Measurements from ENCODE around the gene LRRC7.

LRRC7 gene

DNA sequence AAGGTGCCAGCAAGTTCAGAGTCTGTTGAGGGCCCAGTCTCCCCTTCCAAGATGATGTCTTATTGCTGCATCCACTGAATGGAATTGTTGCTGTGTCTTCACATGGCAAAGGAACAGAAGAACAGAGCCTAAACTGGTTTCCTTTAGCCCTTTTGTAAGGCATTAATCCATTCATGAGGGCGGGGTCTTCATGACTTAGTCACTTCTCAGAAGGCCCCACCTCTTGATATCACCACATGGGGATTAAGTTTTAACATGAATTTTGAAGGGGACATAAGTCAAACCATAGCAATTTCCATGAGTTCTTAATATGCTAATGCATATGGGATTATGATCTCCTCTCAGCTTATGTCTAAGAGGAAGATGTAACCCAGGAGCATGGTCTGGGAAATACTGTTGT lies 182.9 kb downstream of the LRRC7 start:
- H3K4me1 ChIP-seq (ENCODE audit: control insufficient read depth, insufficient read depth, low read length), result no peaks in the 10 kb centered on the region
- H3K36me3 ChIP-seq (ENCODE audit: control insufficient read depth, insufficient read depth, low read length), result no peaks in the 10 kb centered on the region
- H3K4me3 ChIP-seq (ENCODE audit: insufficient read depth, low read depth, low read length), result no peak overlapping the region
- 88 to 95% methylated on average over 1 of the region's 1 CpG for WGBS, 2 experiments
- no peaks in the 10 kb centered on the region for H3K27me3 ChIP-seq (ENCODE audit: control insufficient read depth, insufficient read depth, low read length, poor library complexity, severe bottlenecking)
- H3K27ac ChIP-seq (ENCODE audit: insufficient read depth, low read depth, low read length, poor library complexity, severe bottlenecking), result no peak overlapping the region
- H3K9me3 ChIP-seq (ENCODE audit: control insufficient read depth, low read length), result no peaks in the 10 kb centered on the region

DNA sequence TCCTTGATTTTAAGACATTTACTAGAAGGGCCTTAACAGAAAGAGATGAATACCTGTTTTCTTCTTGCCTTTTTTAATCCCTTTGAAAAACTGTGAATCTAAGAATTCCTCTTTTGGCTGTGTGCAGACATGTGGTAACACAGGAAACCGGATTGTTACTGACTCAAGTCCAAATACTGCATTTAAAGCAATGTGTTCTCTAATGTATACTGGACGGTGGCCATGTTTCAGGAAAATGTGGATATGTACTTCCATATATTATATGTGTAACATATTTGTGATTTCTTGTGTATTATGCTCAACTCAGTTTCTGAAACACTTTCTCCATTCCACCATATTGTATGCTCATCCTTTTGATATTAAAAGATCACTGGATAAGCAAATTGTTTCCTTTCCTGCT lies 185.1 kb downstream of the LRRC7 start:
- WGBS, 2 experiments, result 91 to 95% methylated on average over 1 to 2 of the region's 2 CpGs
- H3K27me3 ChIP-seq (ENCODE audit: control insufficient read depth, insufficient read depth, low read length, poor library complexity, severe bottlenecking), result no peaks in the 10 kb centered on the region
- H3K9me3 ChIP-seq (ENCODE audit: control insufficient read depth, low read length), result no peaks in the 10 kb centered on the region
- H3K4me3 ChIP-seq (ENCODE audit: insufficient read depth, low read depth, low read length), result no peak overlapping the region
- no peak overlapping the region for H3K27ac ChIP-seq (ENCODE audit: insufficient read depth, low read depth, low read length, poor library complexity, severe bottlenecking)
- no peaks in the 10 kb centered on the region for H3K4me1 ChIP-seq (ENCODE audit: control insufficient read depth, insufficient read depth, low read length)
- H3K36me3 ChIP-seq (ENCODE audit: control insufficient read depth, insufficient read depth, low read length), result no peaks in the 10 kb centered on the region

DNA sequence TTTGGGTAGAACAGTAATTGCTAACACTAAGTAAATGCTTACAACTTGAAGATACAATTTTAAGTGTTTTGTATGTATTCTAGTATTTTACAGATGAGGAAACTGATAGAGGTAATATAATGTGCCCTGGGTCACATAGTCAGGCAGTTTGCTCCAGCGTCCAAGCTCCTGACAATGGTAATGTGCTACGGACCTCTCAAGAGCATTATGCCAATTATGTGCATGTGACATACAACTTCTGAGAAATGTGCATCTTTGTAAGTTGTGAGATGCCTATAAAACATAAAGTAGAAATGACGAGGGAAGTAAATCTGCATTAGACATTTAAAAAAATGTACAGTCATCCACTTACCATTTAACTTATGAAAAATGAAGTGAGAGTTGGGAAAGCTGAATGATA lies 186.8 kb downstream of the LRRC7 start:
- H3K4me1 ChIP-seq (ENCODE audit: control insufficient read depth, insufficient read depth, low read length), result no peaks in the 10 kb centered on the region
- no peaks in the 10 kb centered on the region for H3K36me3 ChIP-seq (ENCODE audit: control insufficient read depth, insufficient read depth, low read length)
- H3K4me3 ChIP-seq (ENCODE audit: insufficient read depth, low read depth, low read length), result no peak overlapping the region
- H3K27me3 ChIP-seq (ENCODE audit: control insufficient read depth, insufficient read depth, low read length, poor library complexity, severe bottlenecking), result no peaks in the 10 kb centered on the region
- WGBS, 2 experiments, result 92 to 97% methylated on average over 2 of the region's 3 CpGs
- H3K27ac ChIP-seq (ENCODE audit: insufficient read depth, low read depth, low read length, poor library complexity, severe bottlenecking), result no peak overlapping the region
- H3K9me3 ChIP-seq (ENCODE audit: control insufficient read depth, low read length), result no peaks in the 10 kb centered on the region

DNA sequence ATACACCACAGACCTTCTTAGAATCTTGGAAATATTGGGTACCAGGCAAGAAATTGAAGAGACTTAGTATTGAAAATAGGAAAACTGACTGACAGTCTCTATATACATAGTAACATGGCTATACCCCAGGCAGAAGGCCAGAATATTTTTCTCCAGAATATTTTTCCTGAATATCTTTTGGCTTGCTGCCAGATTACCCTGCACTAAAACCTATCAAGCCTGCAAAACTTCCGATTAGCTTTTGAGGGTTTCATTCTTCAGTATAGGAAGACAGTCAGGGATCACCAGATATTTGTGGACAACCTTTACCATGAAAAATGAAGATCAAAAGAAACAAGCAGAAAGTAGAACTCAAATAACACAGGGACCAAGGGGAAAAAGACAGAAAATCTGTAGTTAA lies 187.9 kb downstream of the LRRC7 start:
- H3K27ac ChIP-seq (ENCODE audit: insufficient read depth, low read depth, low read length, poor library complexity, severe bottlenecking), result no peak overlapping the region
- 87 to 100% methylated on average over 1 of the region's 1 CpG for WGBS, 2 experiments

DNA sequence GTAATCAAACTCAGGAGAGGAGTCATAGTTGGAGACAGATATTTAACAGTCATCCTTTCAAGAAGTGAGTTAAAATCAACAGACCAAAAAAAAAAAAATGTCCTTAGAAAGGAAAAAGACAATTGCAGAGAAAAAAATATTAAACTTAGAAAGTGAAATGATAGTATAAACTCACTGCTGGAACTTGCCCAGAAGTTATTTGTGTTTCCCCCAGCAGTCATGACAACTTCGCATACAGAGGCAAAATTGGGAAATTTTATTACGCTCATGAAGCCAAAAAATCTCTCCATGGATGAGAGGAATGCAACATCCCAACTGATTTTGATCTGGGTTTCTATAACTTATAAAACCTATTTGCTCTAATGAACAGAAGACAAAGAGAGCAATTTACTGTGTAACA lies 198.2 kb downstream of the LRRC7 start:
- no peaks in the 10 kb centered on the region for H3K4me1 ChIP-seq (ENCODE audit: control insufficient read depth, insufficient read depth, low read length)
- no peak overlapping the region for H3K4me3 ChIP-seq (ENCODE audit: insufficient read depth, low read depth, low read length)
- H3K27me3 ChIP-seq (ENCODE audit: control insufficient read depth, insufficient read depth, low read length, poor library complexity, severe bottlenecking), result no peaks in the 10 kb centered on the region
- H3K36me3 ChIP-seq (ENCODE audit: control insufficient read depth, insufficient read depth, low read length), result no peaks in the 10 kb centered on the region
- 43 to 44% methylated on average over 2 of the region's 2 CpGs for WGBS, 2 experiments
- no peaks in the 10 kb centered on the region for H3K9me3 ChIP-seq (ENCODE audit: control insufficient read depth, low read length)
- H3K27ac ChIP-seq (ENCODE audit: insufficient read depth, low read depth, low read length, poor library complexity, severe bottlenecking), result no peak overlapping the region

More for the DNA sequence above, 187.9 kb downstream of the LRRC7 start:
- Histone ChIP-seq H3K4me3 (ENCODE audit: insufficient read depth, low read depth, low read length) (no peak overlapping the region), H3K27me3 (ENCODE audit: control insufficient read depth, insufficient read depth, low read length, poor library complexity, severe bottlenecking) (no peaks in the 10 kb centered on the region), H3K9me3 (ENCODE audit: control insufficient read depth, low read length) (no peaks in the 10 kb centered on the region), H3K36me3 (ENCODE audit: control insufficient read depth, insufficient read depth, low read length) (no peaks in the 10 kb centered on the region), H3K4me1 (ENCODE audit: control insufficient read depth, insufficient read depth, low read length) (no peaks in the 10 kb centered on the region)

DNA sequence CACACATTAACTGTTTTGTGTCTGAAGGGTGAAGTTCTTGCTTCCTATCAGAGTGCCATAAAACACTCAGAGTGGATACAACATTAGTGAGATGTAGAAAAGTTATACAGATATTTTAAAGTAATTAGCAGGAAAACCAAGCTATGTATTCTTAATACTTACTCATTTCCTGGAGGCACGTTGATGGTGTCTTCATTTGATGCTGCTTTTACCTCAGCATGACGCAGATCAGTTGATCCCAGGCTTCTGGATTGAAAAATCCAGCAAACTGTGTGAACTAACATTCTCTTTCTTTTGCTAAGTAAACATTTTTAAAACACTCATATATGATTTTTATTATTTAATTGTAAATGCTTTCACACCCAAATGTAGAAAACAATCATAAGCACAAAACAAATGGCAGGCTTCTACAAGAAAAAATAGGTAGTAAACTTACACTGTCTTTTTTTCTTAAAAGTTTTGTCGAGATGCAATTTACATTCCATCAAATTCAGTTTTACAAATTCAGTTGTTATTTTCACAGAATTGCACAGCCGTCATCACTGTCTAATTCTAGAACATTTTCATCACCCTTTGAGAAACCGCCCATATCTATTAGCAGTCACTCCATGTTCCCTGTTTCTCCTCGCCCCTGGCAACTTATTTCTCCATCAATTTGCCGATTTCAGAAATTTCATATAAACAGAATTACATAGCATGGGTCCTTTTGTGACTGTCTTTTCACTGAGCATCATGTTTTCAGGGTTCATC lies 198.9 kb downstream of the LRRC7 start:
- no peaks in the 10 kb centered on the region for H3K9me3 ChIP-seq (ENCODE audit: control insufficient read depth, low read length)
- H3K27me3 ChIP-seq (ENCODE audit: control insufficient read depth, insufficient read depth, low read length, poor library complexity, severe bottlenecking), result no peaks in the 10 kb centered on the region
- no peak overlapping the region for H3K4me3 ChIP-seq (ENCODE audit: insufficient read depth, low read depth, low read length)
- no peak overlapping the region for H3K27ac ChIP-seq (ENCODE audit: insufficient read depth, low read depth, low read length, poor library complexity, severe bottlenecking)
- no peaks in the 10 kb centered on the region for H3K36me3 ChIP-seq (ENCODE audit: control insufficient read depth, insufficient read depth, low read length)
- WGBS, 2 experiments, result 91 to 93% methylated on average over 7 of the region's 7 CpGs
- no peaks in the 10 kb centered on the region for H3K4me1 ChIP-seq (ENCODE audit: control insufficient read depth, insufficient read depth, low read length)

DNA sequence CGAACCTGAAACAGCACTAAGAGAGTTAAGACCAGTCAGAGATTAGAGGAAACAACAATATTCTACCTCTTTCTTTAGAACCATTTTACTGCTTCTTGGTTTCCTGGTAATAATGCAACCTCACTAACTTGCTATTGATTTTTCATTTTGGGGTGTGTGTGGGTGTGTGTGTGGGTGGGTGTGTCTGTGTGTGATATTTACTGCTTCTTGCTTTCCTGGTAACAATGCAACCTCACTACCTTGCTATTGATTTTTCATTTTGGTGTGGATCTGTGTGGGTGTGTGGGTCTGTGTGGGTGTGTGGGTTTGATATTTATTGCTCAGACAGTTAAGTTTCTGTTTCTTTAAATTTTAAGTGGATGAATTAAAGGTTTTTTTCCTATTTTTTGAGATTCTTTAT lies 208.8 kb downstream of the LRRC7 start:
- no peak overlapping the region for H3K4me3 ChIP-seq (ENCODE audit: insufficient read depth, low read depth, low read length)
- no peak overlapping the region for H3K27ac ChIP-seq (ENCODE audit: insufficient read depth, low read depth, low read length, poor library complexity, severe bottlenecking)
- 92% methylated on average over 1 of the region's 1 CpG for WGBS, 2 experiments
- no peaks in the 10 kb centered on the region for H3K4me1 ChIP-seq (ENCODE audit: control insufficient read depth, insufficient read depth, low read length)
- no peaks in the 10 kb centered on the region for H3K36me3 ChIP-seq (ENCODE audit: control insufficient read depth, insufficient read depth, low read length)
- H3K27me3 ChIP-seq (ENCODE audit: control insufficient read depth, insufficient read depth, low read length, poor library complexity, severe bottlenecking), result no peaks in the 10 kb centered on the region
- no peaks in the 10 kb centered on the region for H3K9me3 ChIP-seq (ENCODE audit: control insufficient read depth, low read length)

DNA sequence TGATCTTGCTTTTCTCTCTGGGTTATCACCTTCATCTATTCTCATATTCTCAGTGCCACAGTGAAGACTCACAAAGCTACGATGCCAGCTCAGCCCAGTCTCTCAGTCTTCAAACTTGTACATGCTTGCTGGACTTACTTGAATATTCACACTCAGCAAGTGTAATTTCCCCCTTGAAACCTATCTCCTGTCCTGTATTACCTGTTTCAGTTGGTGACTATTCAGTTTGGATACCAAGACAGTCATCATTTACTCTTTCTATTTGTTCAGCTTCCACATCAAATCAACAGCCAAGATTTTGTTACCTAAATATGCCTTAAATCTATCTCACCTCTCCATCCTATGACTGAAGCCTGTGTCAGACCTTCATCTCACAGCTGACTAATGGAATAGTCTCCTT lies 209.7 kb downstream of the LRRC7 start:
- Histone ChIP-seq H3K27ac (ENCODE audit: insufficient read depth, low read depth, low read length, poor library complexity, severe bottlenecking) (no peak overlapping the region), H3K27me3 (ENCODE audit: control insufficient read depth, insufficient read depth, low read length, poor library complexity, severe bottlenecking) (no peaks in the 10 kb centered on the region), H3K36me3 (ENCODE audit: control insufficient read depth, insufficient read depth, low read length) (no peaks in the 10 kb centered on the region), H3K4me3 (ENCODE audit: insufficient read depth, low read depth, low read length) (no peak overlapping the region), H3K9me3 (ENCODE audit: control insufficient read depth, low read length) (no peaks in the 10 kb centered on the region), H3K4me1 (ENCODE audit: control insufficient read depth, insufficient read depth, low read length) (no peaks in the 10 kb centered on the region)
- WGBS, 2 experiments, result 86 to 95% methylated on average over 1 of the region's 1 CpG

DNA sequence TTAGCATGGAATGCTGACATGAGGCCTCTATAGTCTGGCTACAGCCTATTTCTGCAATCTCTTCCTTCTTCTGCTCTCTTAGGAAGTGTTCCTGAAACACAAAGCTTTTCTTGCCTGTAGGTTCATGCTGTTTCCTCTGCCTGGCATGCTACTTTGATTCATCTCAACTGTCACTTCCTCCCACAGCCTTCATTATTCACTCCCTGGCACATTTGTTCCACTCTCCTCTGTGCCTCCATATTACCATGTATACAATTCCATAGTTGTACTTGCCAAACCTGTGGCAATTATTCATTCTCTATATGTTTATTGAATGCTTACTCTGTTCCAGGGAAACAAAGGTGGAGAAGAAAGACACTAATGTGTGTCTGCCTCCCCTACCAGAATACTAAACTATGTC lies 210.2 kb downstream of the LRRC7 start:
- Histone ChIP-seq H3K36me3 (ENCODE audit: control insufficient read depth, insufficient read depth, low read length) (no peaks in the 10 kb centered on the region), H3K27me3 (ENCODE audit: control insufficient read depth, insufficient read depth, low read length, poor library complexity, severe bottlenecking) (no peaks in the 10 kb centered on the region), H3K4me1 (ENCODE audit: control insufficient read depth, insufficient read depth, low read length) (no peaks in the 10 kb centered on the region), H3K9me3 (ENCODE audit: control insufficient read depth, low read length) (no peaks in the 10 kb centered on the region), H3K27ac (ENCODE audit: insufficient read depth, low read depth, low read length, poor library complexity, severe bottlenecking) (no peak overlapping the region), H3K4me3 (ENCODE audit: insufficient read depth, low read depth, low read length) (no peak overlapping the region)

DNA sequence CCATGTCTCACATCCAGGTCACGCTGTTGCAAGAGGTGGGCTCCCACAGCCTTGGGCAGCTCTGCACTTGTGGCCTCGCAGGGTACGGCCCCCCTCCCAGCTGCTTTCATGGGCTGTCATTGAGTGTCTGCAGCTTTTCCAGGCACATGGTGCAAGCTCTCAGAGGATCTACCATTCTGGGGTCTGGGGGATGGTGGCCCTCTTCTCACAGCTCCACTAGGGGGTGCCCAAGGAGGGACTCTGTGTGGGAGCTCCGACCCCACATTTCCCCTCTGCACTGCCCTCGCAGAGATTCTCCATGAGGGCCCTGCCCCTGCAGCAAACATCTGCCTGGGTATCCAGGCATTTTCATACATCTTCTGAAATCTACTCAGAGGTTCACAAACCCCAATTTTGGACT lies 219.4 kb downstream of the LRRC7 start:
- H3K27me3 ChIP-seq (ENCODE audit: control insufficient read depth, insufficient read depth, low read length, poor library complexity, severe bottlenecking), result no peaks in the 10 kb centered on the region
- 88 to 95% methylated on average over 5 of the region's 5 CpGs for WGBS, 2 experiments

DNA sequence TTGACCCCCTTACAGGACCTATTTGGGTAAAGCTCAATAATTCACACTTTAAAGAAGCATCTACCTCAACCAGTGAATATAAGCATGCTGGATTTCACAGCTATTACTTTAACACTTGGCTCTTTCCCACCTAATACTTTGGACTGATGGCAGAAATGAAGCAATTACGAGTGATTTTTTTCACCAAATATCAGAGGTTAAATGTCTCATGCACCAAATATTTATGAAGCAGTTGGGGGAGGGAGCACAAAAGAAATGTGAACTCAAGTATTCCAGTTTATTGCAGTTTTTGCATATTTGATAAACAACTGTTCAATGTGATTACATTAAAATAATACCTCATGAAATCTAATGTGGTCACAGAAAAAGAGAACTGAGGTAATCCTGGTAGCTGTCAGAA lies 223.6 kb downstream of the LRRC7 start:
- H3K9me3 ChIP-seq (ENCODE audit: control insufficient read depth, low read length), result no peaks in the 10 kb centered on the region
- WGBS, 2 experiments, result 100% methylated on average over 1 of the region's 1 CpG
- no peaks in the 10 kb centered on the region for H3K4me1 ChIP-seq (ENCODE audit: control insufficient read depth, insufficient read depth, low read length)

More for the DNA sequence above, 219.4 kb downstream of the LRRC7 start:
- Histone ChIP-seq H3K27ac (ENCODE audit: insufficient read depth, low read depth, low read length, poor library complexity, severe bottlenecking) (no peak overlapping the region), H3K4me3 (ENCODE audit: insufficient read depth, low read depth, low read length) (no peak overlapping the region), H3K4me1 (ENCODE audit: control insufficient read depth, insufficient read depth, low read length) (no peaks in the 10 kb centered on the region), H3K36me3 (ENCODE audit: control insufficient read depth, insufficient read depth, low read length) (no peaks in the 10 kb centered on the region), H3K9me3 (ENCODE audit: control insufficient read depth, low read length) (no peaks in the 10 kb centered on the region)

More for the DNA sequence above, 223.6 kb downstream of the LRRC7 start:
- Histone ChIP-seq H3K36me3 (ENCODE audit: control insufficient read depth, insufficient read depth, low read length) (no peaks in the 10 kb centered on the region), H3K27me3 (ENCODE audit: control insufficient read depth, insufficient read depth, low read length, poor library complexity, severe bottlenecking) (no peaks in the 10 kb centered on the region), H3K4me3 (ENCODE audit: insufficient read depth, low read depth, low read length) (no peak overlapping the region), H3K27ac (ENCODE audit: insufficient read depth, low read depth, low read length, poor library complexity, severe bottlenecking) (no peak overlapping the region)
